Mesenchymal stem cell (in vitro differentiated cells and primary cell): ENCODE results near the gene PTN.

Experiments used
- DNase-seq: peaks from one replicate; pipeline ENCODE4 v3.0.0-alpha.2; 2013
- H2AFZ ChIP-seq: one replicate; pipeline ENCODE4 v1.6.1; 2013; ENCODE audit warnings: low read depth, mild to moderate bottlenecking, control low read depth, inconsistent platforms, low read length, moderate library complexity
- H2AK5ac ChIP-seq: 2 replicates; pipeline ENCODE4 v1.6.1; 2013; ENCODE audit warnings: low read length, moderate library complexity, mild to moderate bottlenecking, inconsistent platforms; ENCODE audit not compliant: severe bottlenecking
- H2BK120ac ChIP-seq: one replicate; pipeline ENCODE4 v1.6.1; 2013; ENCODE audit warnings: low read depth, mild to moderate bottlenecking, inconsistent platforms, low read length, moderate library complexity
- H2BK12ac ChIP-seq, 2 experiments: one replicate each; pipeline ENCODE4 v1.6.1; 2013; ENCODE audit warnings: inconsistent platforms in 2 of 2, low read length in 2 of 2, mild to moderate bottlenecking in 2 of 2, moderate library complexity in 2 of 2, control low read depth in 1 of 2
- H2BK15ac ChIP-seq: one replicate; pipeline ENCODE4 v1.6.1; 2013; ENCODE audit warnings: mild to moderate bottlenecking, low read depth, inconsistent platforms; ENCODE audit not compliant: poor library complexity, severe bottlenecking
- H2BK5ac ChIP-seq: 2 replicates; pipeline ENCODE4 v1.6.1; 2013; ENCODE audit warnings: low read depth, mild to moderate bottlenecking, low read length, control low read depth, inconsistent platforms; ENCODE audit not compliant: poor library complexity, severe bottlenecking
- H3K14ac ChIP-seq, 2 experiments: one replicate each; pipeline ENCODE4 v1.6.1; 2013; ENCODE audit warnings: inconsistent platforms in 2 of 2, low read length in 2 of 2, control low read depth in 1 of 2, mild to moderate bottlenecking in 1 of 2, moderate library complexity in 1 of 2
- H3K18ac ChIP-seq, 2 experiments: one replicate each; pipeline ENCODE4 v1.6.1; 2013; ENCODE audit warnings: inconsistent platforms in 2 of 2, low read length in 2 of 2, control low read depth in 1 of 2, low read depth in 1 of 2, mild to moderate bottlenecking in 1 of 2
- H3K23ac ChIP-seq, 2 experiments: one replicate each; pipeline ENCODE4 v1.6.1; 2013; ENCODE audit warnings: inconsistent platforms in 2 of 2, low read length in 2 of 2, mild to moderate bottlenecking in 2 of 2, moderate library complexity in 2 of 2, control low read depth in 1 of 2
- H3K27ac ChIP-seq: 2 replicates; pipeline ENCODE4 v1.5.1; 2013; ENCODE audit warnings: mild to moderate bottlenecking, moderate library complexity, low read length, control low read depth, inconsistent platforms; ENCODE audit not compliant: poor library complexity, severe bottlenecking
- H3K27me3 ChIP-seq, 2 experiments: 2 replicates each; pipeline versions ENCODE4 v1.6.1 to v1.7.0; 2013; ENCODE audit warnings: low read length in 2 of 2, mild to moderate bottlenecking in 2 of 2, moderate library complexity in 2 of 2, control low read depth in 1 of 2, inconsistent platforms in 1 of 2; ENCODE audit not compliant: control insufficient read depth in 1 of 2, insufficient read depth in 1 of 2
- H3K36me3 ChIP-seq, 2 experiments: 2 replicates each; pipeline versions ENCODE4 v1.6.1 to v1.7.0; 2013; ENCODE audit warnings: low read length in 2 of 2, control low read depth in 1 of 2, inconsistent platforms in 1 of 2, low read depth in 1 of 2, mild to moderate bottlenecking in 1 of 2; ENCODE audit not compliant: insufficient read depth in 2 of 2, control insufficient read depth in 1 of 2
- H3K4ac ChIP-seq, 2 experiments: one replicate each; pipeline ENCODE4 v1.6.1; 2013; ENCODE audit warnings: inconsistent platforms in 2 of 2, low read length in 2 of 2, mild to moderate bottlenecking in 2 of 2, moderate library complexity in 2 of 2, control low read depth in 1 of 2, low read depth in 1 of 2
- H3K4me1 ChIP-seq: 2 replicates; pipeline ENCODE4 v1.6.1; 2013; ENCODE audit warnings: low read depth, low read length, control low read depth; ENCODE audit not compliant: control insufficient read depth, insufficient read depth
- H3K4me2 ChIP-seq: 2 replicates; pipeline ENCODE4 v1.6.1; 2013; ENCODE audit warnings: low read length, mild to moderate bottlenecking, inconsistent platforms; ENCODE audit not compliant: poor library complexity, severe bottlenecking
- H3K4me3 ChIP-seq, 2 experiments: 2 replicates each; pipeline versions ENCODE4 v1.5.1 to v1.7.0; 2013; ENCODE audit warnings: low read length in 2 of 2, mild to moderate bottlenecking in 2 of 2, control low read depth in 1 of 2, low read depth in 1 of 2; ENCODE audit not compliant: insufficient read depth in 1 of 2
- H3K79me1 ChIP-seq: replicated peaks from 2 replicates; pipeline ENCODE4 v1.6.1; 2013; ENCODE audit warnings: mild to moderate bottlenecking, control low read depth, low read length, inconsistent platforms; ENCODE audit not compliant: poor library complexity, severe bottlenecking
- H3K9ac ChIP-seq: 2 replicates; pipeline ENCODE4 v1.7.0; 2013; ENCODE audit warnings: mild to moderate bottlenecking, low read length, moderate library complexity
- H3K9me3 ChIP-seq: 2 replicates; pipeline ENCODE4 v1.7.0; 2013; ENCODE audit warnings: mild to moderate bottlenecking, low read length; ENCODE audit not compliant: control insufficient read depth
- H4K8ac ChIP-seq: one replicate; pipeline ENCODE4 v1.6.1; 2013; ENCODE audit warnings: inconsistent platforms, mild to moderate bottlenecking, low read length, moderate library complexity
- H4K91ac ChIP-seq: one replicate; pipeline ENCODE4 v1.6.1; 2013; ENCODE audit warnings: mild to moderate bottlenecking, low read length, inconsistent platforms
- WGBS: methylation state at CpG from one replicate; pipeline ENCODE4 v1.1.7; 2013; ENCODE audit warnings: mixed read lengths; 5-methylcytosine and 5-hydroxymethylcytosine counted together

PTN gene

GRCh38 chr7:137381045-137381444 lies 37.5 kb upstream of the PTN start:
- H3K27ac ChIP-seq = no peak overlapping the region

GRCh38 chr7:137373507-137373906 lies 30.0 kb upstream of the PTN start:
- Histone ChIP-seq H3K4me2 (no peak overlapping the region), H3K9me3 (peaks cover 13% of the 10 kb centered on the region), H3K9ac (no peak overlapping the region), H3K27ac (no peak overlapping the region), H3K36me3 (no peaks in the 10 kb centered on the region), H2BK12ac (no peak overlapping the region), H3K27me3 (no peaks in the 10 kb centered on the region), H3K14ac (no peak overlapping the region), H3K4ac (no peak overlapping the region), H2BK15ac (no peak overlapping the region), H3K79me1 (no peaks in the 10 kb centered on the region), H2AK5ac (no peak overlapping the region), H4K91ac (no peak overlapping the region), H3K18ac (no peak overlapping the region), H3K23ac (no peak overlapping the region), H3K4me1 (no peaks in the 10 kb centered on the region), H2BK120ac (no peak overlapping the region), H4K8ac (no peak overlapping the region), H2BK5ac (no peak overlapping the region), H3K4me3 (no peak overlapping the region), H2AFZ (no peak overlapping the region)
- 90% methylated on average over 2 of the region's 2 CpGs for WGBS
- no peak for DNase-seq

More at GRCh38 chr7:137381045-137381444, 37.5 kb upstream of the PTN start:
- no peak overlapping the region for H2BK5ac ChIP-seq
- H3K23ac ChIP-seq = no peak overlapping the region
- no peak overlapping the region for H3K4me2 ChIP-seq
- no peak overlapping the region for H3K18ac ChIP-seq
- H2AFZ ChIP-seq = no peak overlapping the region
- WGBS = no CpG with 5 or more reads among the region's 1 CpG
- H3K9ac ChIP-seq = no peak overlapping the region
- no peak overlapping the region for H3K14ac ChIP-seq
- no peak overlapping the region for H4K91ac ChIP-seq
- no peaks in the 10 kb centered on the region for H3K27me3 ChIP-seq
- H2BK12ac ChIP-seq = no peak overlapping the region
- no peaks in the 10 kb centered on the region for H3K36me3 ChIP-seq
- H3K4me3 ChIP-seq = no peak overlapping the region
- no peak overlapping the region for H4K8ac ChIP-seq
- H3K4me1 ChIP-seq = no peaks in the 10 kb centered on the region
- H2AK5ac ChIP-seq = no peak overlapping the region
- no peak overlapping the region for H3K4ac ChIP-seq
- no peaks in the 10 kb centered on the region for H3K79me1 ChIP-seq
- no peak for DNase-seq
- no peak overlapping the region for H2BK120ac ChIP-seq
- H3K9me3 ChIP-seq = peaks cover 14% of the 10 kb centered on the region
- no peak overlapping the region for H2BK15ac ChIP-seq

GRCh38 chr7:137371616-137372015 lies 28.1 kb upstream of the PTN start:
- H3K4me3 ChIP-seq = no peak overlapping the region
- no peak overlapping the region for H2BK5ac ChIP-seq
- no peak overlapping the region for H3K23ac ChIP-seq
- no peak overlapping the region for H4K91ac ChIP-seq
- no peak overlapping the region for H3K4me2 ChIP-seq
- no peaks in the 10 kb centered on the region for H3K79me1 ChIP-seq
- no peak overlapping the region for H3K14ac ChIP-seq
- no peak overlapping the region for H2BK12ac ChIP-seq
- 100% methylated on average over 2 of the region's 2 CpGs for WGBS
- H3K4ac ChIP-seq = no peak overlapping the region
- H3K4me1 ChIP-seq = no peaks in the 10 kb centered on the region
- no peak overlapping the region for H3K9ac ChIP-seq
- no peak overlapping the region for H2BK15ac ChIP-seq
- H2AK5ac ChIP-seq = no peak overlapping the region
- H2BK120ac ChIP-seq = no peak overlapping the region
- no peaks in the 10 kb centered on the region for H3K9me3 ChIP-seq
- no peak overlapping the region for H3K27ac ChIP-seq
- no peak overlapping the region for H2AFZ ChIP-seq
- no peak overlapping the region for H4K8ac ChIP-seq
- H3K36me3 ChIP-seq = no peaks in the 10 kb centered on the region
- no peaks in the 10 kb centered on the region for H3K27me3 ChIP-seq
- no peak for DNase-seq
- H3K18ac ChIP-seq = no peak overlapping the region

GRCh38 chr7:137366995-137367394 lies 23.5 kb upstream of the PTN start:
- no peak overlapping the region for H2BK12ac ChIP-seq
- no peak overlapping the region for H4K91ac ChIP-seq
- no peak overlapping the region for H2BK120ac ChIP-seq
- no peak overlapping the region for H3K18ac ChIP-seq
- H3K4me1 ChIP-seq = no peaks in the 10 kb centered on the region
- peaks cover 7% of the 10 kb centered on the region for H3K9me3 ChIP-seq
- DNase-seq = no peak
- H3K9ac ChIP-seq = no peak overlapping the region
- H3K36me3 ChIP-seq = no peaks in the 10 kb centered on the region
- no peaks in the 10 kb centered on the region for H3K27me3 ChIP-seq
- no peaks in the 10 kb centered on the region for H3K79me1 ChIP-seq
- no peak overlapping the region for H3K4me2 ChIP-seq
- H3K23ac ChIP-seq = no peak overlapping the region
- WGBS = 81% methylated on average over 5 of the region's 5 CpGs
- H2AFZ ChIP-seq = no peak overlapping the region
- no peak overlapping the region for H2BK15ac ChIP-seq
- no peak overlapping the region for H3K4me3 ChIP-seq
- H2BK5ac ChIP-seq = no peak overlapping the region
- H4K8ac ChIP-seq = no peak overlapping the region
- no peak overlapping the region for H3K4ac ChIP-seq
- H2AK5ac ChIP-seq = no peak overlapping the region
- H3K27ac ChIP-seq = no peak overlapping the region
- H3K14ac ChIP-seq = no peak overlapping the region
